ENCODE results near the gene TLE5. TPM values are rescaled to one million over a fixed set of nuclear protein-coding genes. Genes with fewer than 3 reads are reported as not detected.
A peak's percentile ranks its signal among the peaks of the same experiment; 100 is the strongest.

Gene TLE5
- total and polyA plus RNA-seq, 9 of the 15 experiments (the other 6 are each of a cell fraction or from before 2014, with no cell fraction given): 2.0 to 347 (median 235) TPM

- 74% methylated on average over 3 of the region's 4 CpGs for WGBS (ENCODE audit: insufficient coverage, low coverage, missing lambda C conversion rate)
- Histone ChIP-seq H4K20me1 (replicated peaks; ENCODE audit: control insufficient read depth, insufficient read depth, low read length) (no peaks in the 10 kb centered on the region), H3K27me3 (ENCODE audit: control insufficient read depth in 2 of 2, insufficient read depth in 2 of 2, low read length in 2 of 2) (no peaks in the 10 kb centered on the region), H3K9me3 (replicated peaks; ENCODE audit: control insufficient read depth, insufficient read depth, low read depth, low read length) (no peaks in the 10 kb centered on the region), H3K4me3 (no peak overlapping the region), H3K4me1 (replicated peaks in 1 of 2; ENCODE audit: control insufficient read depth in 2 of 2, insufficient read depth in 2 of 2, low read length in 2 of 2) (peaks cover 5 to 14% of the 10 kb centered on the region in 2 experiments; a peak in 3 of 5 replicates), H3K4me2 (ENCODE audit: insufficient read depth, low read length) (no peak overlapping the region), H3K27ac (ENCODE audit: extremely low read depth, low read depth, low read length) (no peak overlapping the region), H3K36me3 (ENCODE audit: control insufficient read depth, insufficient read depth, low read length) (no peaks in the 10 kb centered on the region), H2AFZ (ENCODE audit: low read depth, low read length) (no peak overlapping the region), H3K9ac (ENCODE audit: insufficient read depth in 1 of 2, low read depth in 2 of 2, low read length in 2 of 2) (no peak overlapping the region), H3K9me1 (ENCODE audit: control insufficient read depth, insufficient read depth, low read length) (no peaks in the 10 kb centered on the region), H3K79me2 (ENCODE audit: control insufficient read depth, insufficient read depth, low read length) (no peaks in the 10 kb centered on the region)
- CTCF ChIA-PET (ENCODE audit: low intra/inter-chr PET ratio): no interaction called here
- intact Hi-C loops (cut with micrococcal nuclease) (no loop called here), in situ Hi-C loops (cut with MboI) (no loop called here)
- DNase-seq (ENCODE audit: extremely low read depth in 1 of 4, low spot score in 3 of 4) (no peak), FAIRE-seq (peak; percentile 29), ATAC-seq (no peak)
- TF ChIP-seq SRSF7 (optimal IDR thresholded peaks at IDR 0.05; ENCODE audit: low read depth, low read length) (no peak), RFX5 (IDR thresholded peaks at IDR 0.05; ENCODE audit: low read depth, low read length) (no peak), CCNT2 (IDR thresholded peaks at IDR 0.05; ENCODE audit: borderline replicate concordance, extremely low read depth, insufficient read length, low read depth, low read length) (no peak), SMARCA5 (IDR thresholded peaks at IDR 0.05) (peak; percentile 89), PHB (CRISPR knock-in tag; IDR thresholded peaks at IDR 0.05) (no peak), NONO (IDR thresholded peaks at IDR 0.05; ENCODE audit: low read depth in 2 of 2, low read length in 1 of 2) (no peak), RBM25 (IDR thresholded peaks at IDR 0.05; ENCODE audit: low read depth, low read length, severe bottlenecking) (peak; percentile 58), CBX1 (IDR thresholded peaks at IDR 0.05; ENCODE audit: low read depth) (0 out of 2 replicates have a peak, but pooled peaks have one; percentile 45), KDM1A (IDR thresholded peaks at IDR 0.05) (peak; percentile 74 to 76), ADNP (tag; IDR thresholded peaks at IDR 0.05) (peak; percentile 62; the same call in 1 of the 2 replicates), CREB3L1 (IDR thresholded peaks at IDR 0.05; ENCODE audit: borderline replicate concordance, low read depth) (no peak), BCOR (IDR thresholded peaks at IDR 0.05) (peak; percentile 92), HDAC2 (IDR thresholded peaks at IDR 0.05) (0 out of 2 replicates have a peak, but pooled peaks have one; percentile 30)
- POLR2A ChIA-PET: interaction anchor here (0.6 to 1.6 kb wide), 5 partner anchors 10 to 781 kb away, joined by 3 to 6 read pairs (median 3); no protein-coding TSS in a partner anchor
- BruUV-seq (replicated peaks): no TSS peak
These were observed 17.3 kb upstream of the TLE5 start for GRCh38 chr19:3079578-3079977.

Measured in K562 (cell line).